ENCODE results near the gene NPHS1. TPM values are rescaled to one million over a fixed set of nuclear protein-coding genes. Genes with fewer than 3 reads are reported as not detected.

Gene NPHS1
- total and polyA plus RNA-seq, 5 experiments from 2014 or later, result 0.27 to 0.50 TPM; not detected in 3

- ATAC-seq (no peak), DNase-seq (no peak)
- no peaks in the 10 kb centered on the region for H3K9me3 Mint-ChIP-seq
- H3K27ac Mint-ChIP-seq, result no peak overlapping the region
- POLR2A ChIA-PET, result no interaction called here
- H3K36me3 Mint-ChIP-seq, result peaks cover 0 to 2% (median 2%) of the 10 kb centered on the region in 3 donors
- H3K27me3 Mint-ChIP-seq, result no peaks in the 10 kb centered on the region
- peak overlapping the region in 4 of 10 donors; percentile 26 to 73 (median 46) for H3K4me3 Mint-ChIP-seq
- H3K4me1 Mint-ChIP-seq, result peaks cover 8 to 23% (median 18%) of the 10 kb centered on the region in 4 donors
These were observed 74.3 kb downstream of the NPHS1 start for GRCh38 chr19:35777961-35778360.

DNA sequence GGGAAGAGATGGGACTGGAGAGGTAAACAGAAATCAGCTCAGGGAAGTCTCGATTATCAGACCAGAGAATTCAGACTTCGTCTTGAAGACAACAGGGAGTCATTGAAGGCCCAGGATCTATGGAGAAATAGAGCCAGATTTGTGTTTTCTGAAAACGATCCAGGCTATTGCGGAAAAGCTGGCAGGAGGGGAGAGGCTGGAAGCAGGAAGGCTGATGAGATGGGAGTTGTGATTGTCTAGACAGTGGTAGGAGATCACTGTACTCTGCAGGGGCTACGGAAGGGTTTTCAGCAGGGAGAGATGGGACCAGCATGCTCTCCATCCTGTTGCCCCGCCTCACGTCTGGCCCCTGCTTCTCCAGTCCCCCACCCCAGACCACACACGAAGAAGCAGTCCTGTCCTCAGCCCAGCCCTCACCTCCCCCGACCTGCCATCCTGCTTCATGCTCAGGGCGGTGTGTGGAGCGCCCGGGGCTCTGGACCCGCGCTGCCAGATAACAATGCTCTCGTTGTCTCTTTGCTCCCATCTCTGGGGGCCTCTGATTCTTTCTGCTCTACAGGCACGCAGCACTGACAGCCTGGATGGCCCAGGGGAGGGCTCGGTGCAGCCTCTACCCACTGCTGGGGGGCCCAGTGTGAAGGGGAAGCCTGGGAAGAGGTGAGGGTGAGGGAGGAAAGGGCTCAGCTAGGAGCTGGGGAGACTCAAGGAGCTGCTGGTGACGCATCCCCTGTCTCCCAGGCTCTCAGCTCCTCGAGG is 75.0 kb downstream of the NPHS1 start:
- H3K27ac Mint-ChIP-seq, result peak overlapping the region in 3 of 10 donors; percentile 5 to 52 (median 18)
- POLR2A ChIA-PET, result interaction anchor here (0.6 to 1.0 kb wide), 3 partner anchors 15 to 84 kb away, joined by 3 to 5 read pairs (median 5); partner anchors contain the start of gene IGFLR1

DNA sequence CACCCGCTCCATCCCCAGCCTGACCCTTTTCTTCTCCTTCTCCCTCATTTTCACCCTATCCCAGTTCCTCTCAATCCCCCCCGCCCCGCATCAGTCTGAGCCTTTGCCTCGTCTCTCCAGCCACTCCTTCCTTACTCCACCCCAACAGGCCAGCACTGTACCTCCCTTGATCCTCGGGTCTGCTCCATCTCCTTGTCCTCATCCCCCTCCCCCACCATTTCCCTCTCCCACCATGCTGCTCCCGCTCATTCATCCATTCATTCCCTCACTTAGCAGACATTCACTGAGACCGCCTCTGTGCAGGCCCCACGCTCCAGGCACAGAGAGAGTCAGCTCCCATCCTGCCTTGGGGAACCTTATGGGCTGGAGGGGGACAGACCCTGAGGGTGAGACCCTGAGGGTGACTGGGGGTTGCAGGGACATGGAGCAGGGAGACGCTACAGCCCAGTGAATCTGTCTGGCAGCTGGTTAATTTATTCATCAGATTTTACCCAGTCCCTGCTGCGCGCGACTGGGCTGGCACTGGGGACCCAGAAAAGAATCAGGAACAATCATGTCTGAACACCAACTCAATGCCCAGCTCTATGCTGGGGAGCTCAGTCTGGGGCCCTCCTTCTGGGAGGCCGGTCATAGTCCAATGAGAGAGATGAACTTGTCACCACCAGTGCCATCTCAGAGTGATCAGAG is 76.1 kb downstream of the NPHS1 start:
- POLR2A ChIA-PET, result interaction anchor here (0.6 to 1.0 kb wide), 3 partner anchors 14 to 83 kb away, joined by 3 to 5 read pairs (median 5); partner anchors contain the start of gene IGFLR1

More for the DNA sequence above, 75.0 kb downstream of the NPHS1 start:
- peaks cover 8 to 23% (median 18%) of the 10 kb centered on the region in 4 donors for H3K4me1 Mint-ChIP-seq
- no peaks in the 10 kb centered on the region for H3K9me3 Mint-ChIP-seq
- peak overlapping the region; percentile 26 to 88 (median 71) for H3K4me3 Mint-ChIP-seq
- H3K27me3 Mint-ChIP-seq, result no peaks in the 10 kb centered on the region
- peaks cover 0 to 2% (median 2%) of the 10 kb centered on the region in 3 donors for H3K36me3 Mint-ChIP-seq
- ATAC-seq (no peak), DNase-seq (no peak)

More for the DNA sequence above, 76.1 kb downstream of the NPHS1 start:
- no peak for ATAC-seq
- peak overlapping the region in 2 of 10 donors; percentile 29 to 68 for H3K27ac Mint-ChIP-seq
- no peaks in the 10 kb centered on the region for H3K27me3 Mint-ChIP-seq
- H3K4me1 Mint-ChIP-seq, result peaks cover 8 to 23% (median 18%) of the 10 kb centered on the region in 4 donors
- peaks cover 0 to 2% (median 2%) of the 10 kb centered on the region in 3 donors for H3K36me3 Mint-ChIP-seq
- H3K4me3 Mint-ChIP-seq, result peak overlapping the region; percentile 64 to 88 (median 76)
- no peak for DNase-seq
- no peaks in the 10 kb centered on the region for H3K9me3 Mint-ChIP-seq

Other genes starting within 250 kb of the NPHS1 start
- 10 to 100 TPM; 27.1 to 29.8 TPM for gene HAUS5, start 239.8 kb downstream of the NPHS1 start, total RNA-seq
- gene HAUS5, start 239.8 kb downstream of the NPHS1 start, polyA plus RNA-seq, result 1 to 10 TPM; 6.6 to 7.7 (median 7.2) TPM
- gene RBM42, start 223.5 kb downstream of the NPHS1 start, total RNA-seq, result 10 to 100 TPM; 55.5 to 56.2 TPM
- gene RBM42, start 223.5 kb downstream of the NPHS1 start, polyA plus RNA-seq, result 10 to 100 TPM; 54.1 to 59.7 (median 58.0) TPM
- 1 to 10 TPM in 1 of 2 experiments, under 1 TPM in 1; 0.55 to 1.0 TPM for gene ETV2, start 210.8 kb downstream of the NPHS1 start, total RNA-seq
- gene ETV2, start 210.8 kb downstream of the NPHS1 start, polyA plus RNA-seq, result under 1 TPM in 2 of 3 donors, not detected in 1; 0.27 to 0.47 TPM
- 100 to 1,000 TPM; 197 to 212 TPM for gene COX6B1, start 204.2 kb downstream of the NPHS1 start, total RNA-seq
- 100 to 1,000 TPM; 824 to 920 (median 852) TPM for gene COX6B1, start 204.2 kb downstream of the NPHS1 start, polyA plus RNA-seq
- gene UPK1A, start 186.0 kb downstream of the NPHS1 start, total RNA-seq, result not detected
- gene UPK1A, start 186.0 kb downstream of the NPHS1 start, polyA plus RNA-seq, result not detected
- under 1 TPM; 0.21 to 0.36 TPM for gene ZBTB32, start 147.9 kb downstream of the NPHS1 start, total RNA-seq
- gene ZBTB32, start 147.9 kb downstream of the NPHS1 start, polyA plus RNA-seq, result under 1 TPM; 0.15 to 0.68 (median 0.43) TPM
- gene KMT2B, start 134.5 kb downstream of the NPHS1 start, total RNA-seq, result 10 to 100 TPM; 73.9 to 79.2 TPM
- 1 to 10 TPM in 1 of 3 donors, under 1 TPM in 2; 0.60 to 2.8 (median 0.83) TPM for gene KMT2B, start 134.5 kb downstream of the NPHS1 start, polyA plus RNA-seq
- 10 to 100 TPM; 79.8 to 82.5 TPM for gene IGFLR1, start 110.1 kb downstream of the NPHS1 start, total RNA-seq
- 10 to 100 TPM; 70.2 to 92.7 (median 92.6) TPM for gene IGFLR1, start 110.1 kb downstream of the NPHS1 start, polyA plus RNA-seq
- 10 to 100 TPM; 52.7 to 53.1 TPM for gene U2AF1L4, start 107.1 kb downstream of the NPHS1 start, total RNA-seq
- gene U2AF1L4, start 107.1 kb downstream of the NPHS1 start, polyA plus RNA-seq, result 10 to 100 TPM; 43.1 to 93.1 (median 76.6) TPM
- gene PSENEN, start 106.9 kb downstream of the NPHS1 start, total RNA-seq, result 10 to 100 TPM; 23.0 to 26.2 TPM
- 10 to 100 TPM; 68.7 to 76.5 (median 71.2) TPM for gene PSENEN, start 106.9 kb downstream of the NPHS1 start, polyA plus RNA-seq
- gene LIN37, start 103.9 kb downstream of the NPHS1 start, total RNA-seq, result 10 to 100 TPM; 14.0 to 16.6 TPM
- gene LIN37, start 103.9 kb downstream of the NPHS1 start, polyA plus RNA-seq, result 10 to 100 TPM in 1 of 3 donors, 1 to 10 TPM in 2; 5.4 to 15.5 (median 8.1) TPM
- not detected for gene HSPB6, start 95.5 kb downstream of the NPHS1 start, total RNA-seq
- not detected for gene HSPB6, start 95.5 kb downstream of the NPHS1 start, polyA plus RNA-seq
- gene PROSER3, start 94.3 kb downstream of the NPHS1 start, total RNA-seq, result 10 to 100 TPM; 42.0 to 43.5 TPM
- gene PROSER3, start 94.3 kb downstream of the NPHS1 start, polyA plus RNA-seq, result 1 to 10 TPM; 3.4 to 7.4 (median 5.8) TPM
- 10 to 100 TPM in 1 of 2 experiments, 1 to 10 TPM in 1; 8.7 to 11.1 TPM for gene ARHGAP33, start 76.9 kb downstream of the NPHS1 start, total RNA-seq
- under 1 TPM in 1 of 3 donors, not detected in 2; 0.13 TPM for gene ARHGAP33, start 76.9 kb downstream of the NPHS1 start, polyA plus RNA-seq
- gene PRODH2, start 39.7 kb downstream of the NPHS1 start, total RNA-seq, result not detected
- gene PRODH2, start 39.7 kb downstream of the NPHS1 start, polyA plus RNA-seq, result not detected
- under 1 TPM; 0.96 to 0.99 TPM for gene KIRREL2, start 4.4 kb upstream of the NPHS1 start, total RNA-seq
- under 1 TPM; 0.16 to 0.77 (median 0.35) TPM for gene KIRREL2, start 4.4 kb upstream of the NPHS1 start, polyA plus RNA-seq
- gene APLP1, start 16.1 kb upstream of the NPHS1 start, total RNA-seq, result not detected
- gene APLP1, start 16.1 kb upstream of the NPHS1 start, polyA plus RNA-seq, result not detected
- 10 to 100 TPM; 42.7 to 48.7 TPM for gene NFKBID, start 48.0 kb upstream of the NPHS1 start, total RNA-seq
- gene NFKBID, start 48.0 kb upstream of the NPHS1 start, polyA plus RNA-seq, result 1 to 10 TPM; 1.2 to 2.8 (median 2.5) TPM
- 10 to 100 TPM; 85.7 to 87.7 TPM for gene HCST, start 50.0 kb upstream of the NPHS1 start, total RNA-seq
- 1,000 to 10,000 TPM; 1,254 to 1,751 (median 1,469) TPM for gene HCST, start 50.0 kb upstream of the NPHS1 start, polyA plus RNA-seq
- 1 to 10 TPM; 3.1 to 5.8 TPM for gene TYROBP, start 55.8 kb upstream of the NPHS1 start, total RNA-seq
- 10 to 100 TPM in 1 of 3 donors, 1 to 10 TPM in 2; 4.4 to 72.6 (median 5.6) TPM for gene TYROBP, start 55.8 kb upstream of the NPHS1 start, polyA plus RNA-seq
- gene LRFN3, start 83.9 kb upstream of the NPHS1 start, total RNA-seq, result 10 to 100 TPM; 11.2 to 11.4 TPM
- gene LRFN3, start 83.9 kb upstream of the NPHS1 start, polyA plus RNA-seq, result 1 to 10 TPM in 2 of 3 donors, under 1 TPM in 1; 0.62 to 1.4 (median 1.1) TPM
- 10 to 100 TPM; 19.4 to 24.2 TPM for gene SDHAF1, start 142.7 kb upstream of the NPHS1 start, total RNA-seq
- gene SDHAF1, start 142.7 kb upstream of the NPHS1 start, polyA plus RNA-seq, result 10 to 100 TPM; 31.9 to 50.9 (median 34.9) TPM
- 1 to 10 TPM; 3.5 to 4.7 TPM for gene SYNE4, start 156.3 kb upstream of the NPHS1 start, total RNA-seq
- under 1 TPM in 1 of 3 donors, not detected in 2; 0.19 TPM for gene SYNE4, start 156.3 kb upstream of the NPHS1 start, polyA plus RNA-seq
- gene ALKBH6, start 161.7 kb upstream of the NPHS1 start, total RNA-seq, result 10 to 100 TPM; 58.1 to 65.5 TPM
- gene ALKBH6, start 161.7 kb upstream of the NPHS1 start, polyA plus RNA-seq, result 10 to 100 TPM; 18.7 to 25.6 (median 21.9) TPM
- gene CLIP3, start 180.4 kb upstream of the NPHS1 start, total RNA-seq, result 1 to 10 TPM; 1.3 to 1.7 TPM
- gene CLIP3, start 180.4 kb upstream of the NPHS1 start, polyA plus RNA-seq, result 1 to 10 TPM in 2 of 3 donors, not detected in 1; 1.4 to 2.6 TPM
- 1 to 10 TPM; 3.6 to 4.6 TPM for gene THAP8, start 201.8 kb upstream of the NPHS1 start, total RNA-seq
- gene THAP8, start 201.8 kb upstream of the NPHS1 start, polyA plus RNA-seq, result 1 to 10 TPM; 2.4 to 7.2 (median 5.3) TPM
- gene WDR62, start 202.4 kb upstream of the NPHS1 start, total RNA-seq, result 1 to 10 TPM; 2.0 to 2.5 TPM
- gene WDR62, start 202.4 kb upstream of the NPHS1 start, polyA plus RNA-seq, result under 1 TPM in 2 of 3 donors, not detected in 1; 0.13 to 0.23 TPM

Data from naive thymus-derived CD8-positive, alpha-beta T cell (primary cell).